Measurements from ENCODE around the gene GCM1.

GRCh38 chr6:53128842-53129241, 19.8 kb downstream of the GCM1 start:
- TF ChIP-seq CTCF (IDR thresholded peaks at IDR 0.05; ENCODE audit: poor library complexity) (no peak), EZH2phosphoT487 (IDR thresholded peaks at IDR 0.05; ENCODE audit: low read depth, severe bottlenecking, unreplicated experiment) (no peak), EZH2 (IDR thresholded peaks at IDR 0.05; ENCODE audit: borderline replicate concordance) (no peak)
